ENCODE results near the gene EPHA3. TPM values are rescaled to one million over a fixed set of nuclear protein-coding genes. Genes with fewer than 3 reads are reported as not detected.

Gene EPHA3
- total RNA-seq, 2 donors from 2014 or later, result 0.15 to 0.18 TPM

- Histone ChIP-seq H3K27ac (ENCODE audit: low read depth, low read length) (no peak overlapping the region), H3K27me3 (ENCODE audit: control insufficient read depth, insufficient read depth, low read length, poor library complexity, severe bottlenecking) (no peaks in the 10 kb centered on the region), H3K9me3 (ENCODE audit: control insufficient read depth, low read length) (no peaks in the 10 kb centered on the region), H3K4me1 (ENCODE audit: control insufficient read depth, insufficient read depth, low read length) (peaks cover 2% of the 10 kb centered on the region), H3K36me3 (ENCODE audit: control insufficient read depth, insufficient read depth, low read length) (no peaks in the 10 kb centered on the region), H3K9ac (ENCODE audit: extremely low read depth, low read length, poor library complexity, severe bottlenecking) (no peak overlapping the region), H3K4me3 (ENCODE audit: low read length) (no peak overlapping the region)
- Mint-ChIP-seq H3K9me3 (no peaks in the 10 kb centered on the region), H3K27ac (no peak overlapping the region), H3K27me3 (ENCODE audit: insufficient read depth) (no peaks in the 10 kb centered on the region), H3K4me1 (no peaks in the 10 kb centered on the region), H3K36me3 (ENCODE audit: low read depth) (no peaks in the 10 kb centered on the region), H3K4me3 (no peak overlapping the region)
- WGBS, 2 experiments (ENCODE audit: insufficient coverage in 1 of 2, insufficient read length in 1 of 2), result 97 to 100% methylated on average over 1 to 3 of the region's 4 CpGs
- no peak for TF ChIP-seq CTCF (conservative IDR thresholded peaks at IDR 0.05)
- DNase-seq, result no peak
Observed at GRCh38 chr3:89490129-89490528, 382.7 kb downstream of the EPHA3 start.

- H3K27ac ChIP-seq (ENCODE audit: low read depth, low read length), result no peak overlapping the region
- Mint-ChIP-seq H3K27ac (no peak overlapping the region), H3K9me3 (no peaks in the 10 kb centered on the region), H3K4me1 (no peaks in the 10 kb centered on the region), H3K4me3 (no peak overlapping the region), H3K36me3 (ENCODE audit: low read depth) (no peaks in the 10 kb centered on the region), H3K27me3 (ENCODE audit: insufficient read depth) (no peaks in the 10 kb centered on the region)
- no peak overlapping the region for H3K4me3 ChIP-seq (ENCODE audit: low read length)
- DNase-seq, result no peak
- no peaks in the 10 kb centered on the region for H3K27me3 ChIP-seq (ENCODE audit: control insufficient read depth, insufficient read depth, low read length, poor library complexity, severe bottlenecking)
- peaks cover 2% of the 10 kb centered on the region for H3K4me1 ChIP-seq (ENCODE audit: control insufficient read depth, insufficient read depth, low read length)
- H3K9me3 ChIP-seq (ENCODE audit: control insufficient read depth, low read length), result no peaks in the 10 kb centered on the region
- 93 to 100% methylated on average over 1 to 4 of the region's 4 CpGs for WGBS, 2 experiments (ENCODE audit: insufficient coverage in 1 of 2, insufficient read length in 1 of 2)
- no peak overlapping the region for H3K9ac ChIP-seq (ENCODE audit: extremely low read depth, low read length, poor library complexity, severe bottlenecking)
- no peak for TF ChIP-seq CTCF (conservative IDR thresholded peaks at IDR 0.05)
- no peaks in the 10 kb centered on the region for H3K36me3 ChIP-seq (ENCODE audit: control insufficient read depth, insufficient read depth, low read length)
Observed at GRCh38 chr3:89494734-89495133, 387.3 kb downstream of the EPHA3 start.

- Histone ChIP-seq H3K27ac (ENCODE audit: low read depth, low read length) (no peak overlapping the region), H3K27me3 (ENCODE audit: control insufficient read depth, insufficient read depth, low read length, poor library complexity, severe bottlenecking) (no peaks in the 10 kb centered on the region), H3K9ac (ENCODE audit: extremely low read depth, low read length, poor library complexity, severe bottlenecking) (no peak overlapping the region), H3K9me3 (ENCODE audit: control insufficient read depth, low read length) (no peaks in the 10 kb centered on the region), H3K4me3 (ENCODE audit: low read length) (no peak overlapping the region), H3K4me1 (ENCODE audit: control insufficient read depth, insufficient read depth, low read length) (no peaks in the 10 kb centered on the region), H3K36me3 (ENCODE audit: control insufficient read depth, insufficient read depth, low read length) (no peaks in the 10 kb centered on the region)
- no peak for DNase-seq
- Mint-ChIP-seq H3K4me3 (no peak overlapping the region), H3K27me3 (ENCODE audit: insufficient read depth) (no peaks in the 10 kb centered on the region), H3K4me1 (peaks cover 1% of the 10 kb centered on the region), H3K9me3 (no peaks in the 10 kb centered on the region), H3K36me3 (ENCODE audit: low read depth) (no peaks in the 10 kb centered on the region), H3K27ac (no peak overlapping the region)
- no peak for TF ChIP-seq CTCF (conservative IDR thresholded peaks at IDR 0.05)
- WGBS, 2 experiments (ENCODE audit: insufficient coverage in 1 of 2, insufficient read length in 1 of 2), result 100% methylated on average over 2 of the region's 2 CpGs; no CpG with 5 or more reads in 1 of the 2 experiments
Observed at GRCh38 chr3:89503891-89504391, 396.5 kb downstream of the EPHA3 start.
